Mononuclear cell (primary cell): ENCODE measurements around the gene LHX4. TPM values are rescaled to one million over a fixed set of nuclear protein-coding genes. Genes with fewer than 3 reads are reported as not detected.

ENCODE experiments used
- H3K27me3 ChIP-seq: 2 replicates; pipeline ENCODE4 v1.6.0; 2011; ENCODE audit warnings: low read length, control low read depth; ENCODE audit not compliant: insufficient read depth
- H3K4me1 ChIP-seq: 2 replicates; pipeline ENCODE4 v1.5.1; 2011; ENCODE audit warnings: mild to moderate bottlenecking, low read length, control low read depth; ENCODE audit not compliant: insufficient read depth
- H3K4me3 ChIP-seq: 2 replicates; pipeline ENCODE4 v1.5.1; 2011; ENCODE audit warnings: mild to moderate bottlenecking, low read length, moderate library complexity
- H3K9me3 ChIP-seq: 2 replicates; pipeline ENCODE4 v1.5.1; 2011; ENCODE audit warnings: low read depth, mild to moderate bottlenecking, control low read depth, low read length
- total RNA-seq: library from RNA; depleted of rRNA; stranded (reverse); fragments of >200 nt; gene quantifications from one replicate; pipeline ENCODE4 v1.2.3, GENCODE V29; 2012

Gene LHX4
- total RNA-seq, 1 donor, result 0.10 TPM

- Histone ChIP-seq H3K9me3 (no peaks in the 10 kb centered on the region), H3K4me3 (no peak overlapping the region), H3K4me1 (no peaks in the 10 kb centered on the region), H3K27me3 (no peaks in the 10 kb centered on the region)
These were observed 32.8 kb downstream of the LHX4 start for GRCh38 chr1:180262628-180263488.

- Histone ChIP-seq H3K27me3 (no peaks in the 10 kb centered on the region), H3K4me1 (peaks cover 4% of the 10 kb centered on the region), H3K9me3 (no peaks in the 10 kb centered on the region), H3K4me3 (no peak overlapping the region)
These were observed 34.5 kb downstream of the LHX4 start for GRCh38 chr1:180264595-180264994.

GRCh38 chr1:180265201-180265600 is 35.1 kb downstream of the LHX4 start:
- peaks cover 10% of the 10 kb centered on the region for H3K4me1 ChIP-seq
- H3K9me3 ChIP-seq, result no peaks in the 10 kb centered on the region
- no peak overlapping the region for H3K4me3 ChIP-seq
- H3K27me3 ChIP-seq, result no peaks in the 10 kb centered on the region

- H3K4me3 ChIP-seq, result no peak overlapping the region
- H3K27me3 ChIP-seq, result no peaks in the 10 kb centered on the region
- peaks cover 17% of the 10 kb centered on the region for H3K4me1 ChIP-seq
- no peaks in the 10 kb centered on the region for H3K9me3 ChIP-seq
These were observed 35.8 kb downstream of the LHX4 start for GRCh38 chr1:180265871-180266270.

- peaks cover 17% of the 10 kb centered on the region for H3K4me1 ChIP-seq
- no peaks in the 10 kb centered on the region for H3K27me3 ChIP-seq
- H3K4me3 ChIP-seq, result no peak overlapping the region
- no peaks in the 10 kb centered on the region for H3K9me3 ChIP-seq
These were observed 36.5 kb downstream of the LHX4 start for GRCh38 chr1:180266275-180267210.

- no peak overlapping the region for H3K4me3 ChIP-seq
- no peaks in the 10 kb centered on the region for H3K27me3 ChIP-seq
- H3K4me1 ChIP-seq, result peaks cover 17% of the 10 kb centered on the region
- H3K9me3 ChIP-seq, result no peaks in the 10 kb centered on the region
These were observed 37.1 kb downstream of the LHX4 start for GRCh38 chr1:180267211-180267561.

- peaks cover 17% of the 10 kb centered on the region for H3K4me1 ChIP-seq
- no peak overlapping the region for H3K4me3 ChIP-seq
- no peaks in the 10 kb centered on the region for H3K9me3 ChIP-seq
- H3K27me3 ChIP-seq, result no peaks in the 10 kb centered on the region
These were observed 37.9 kb downstream of the LHX4 start for GRCh38 chr1:180267761-180268555.

GRCh38 chr1:180268556-180269075 is 38.6 kb downstream of the LHX4 start:
- Histone ChIP-seq H3K4me1 (peaks cover 17% of the 10 kb centered on the region), H3K27me3 (no peaks in the 10 kb centered on the region), H3K9me3 (no peaks in the 10 kb centered on the region), H3K4me3 (no peak overlapping the region)

- Histone ChIP-seq H3K27me3 (no peaks in the 10 kb centered on the region), H3K4me3 (no peak overlapping the region), H3K4me1 (peaks cover 17% of the 10 kb centered on the region), H3K9me3 (no peaks in the 10 kb centered on the region)
These were observed 39.8 kb downstream of the LHX4 start for GRCh38 chr1:180269645-180270529.

GRCh38 chr1:180270530-180271271 is 40.6 kb downstream of the LHX4 start:
- Histone ChIP-seq H3K27me3 (no peaks in the 10 kb centered on the region), H3K9me3 (no peaks in the 10 kb centered on the region), H3K4me3 (no peak overlapping the region), H3K4me1 (peaks cover 17% of the 10 kb centered on the region)

- no peaks in the 10 kb centered on the region for H3K9me3 ChIP-seq
- peaks cover 20% of the 10 kb centered on the region for H3K4me1 ChIP-seq
- H3K4me3 ChIP-seq, result no peak overlapping the region
- no peaks in the 10 kb centered on the region for H3K27me3 ChIP-seq
These were observed 41.5 kb downstream of the LHX4 start for GRCh38 chr1:180271272-180272255.

GRCh38 chr1:180272395-180272794 is 42.3 kb downstream of the LHX4 start:
- peaks cover 28% of the 10 kb centered on the region for H3K4me1 ChIP-seq
- no peaks in the 10 kb centered on the region for H3K27me3 ChIP-seq
- H3K4me3 ChIP-seq, result no peak overlapping the region
- H3K9me3 ChIP-seq, result no peaks in the 10 kb centered on the region
